ENCODE results near the gene MRPL10. TPM values are rescaled to one million over a fixed set of nuclear protein-coding genes. Genes with fewer than 3 reads are reported as not detected.
"Not testable (repeated sequence)": the region's sequence is repeated elsewhere in the genome, so short reads cannot be mapped to it uniquely, and the experiment has no call there.

MRPL10 gene
- polyA plus RNA-seq, 4 donors = 36.6 to 56.8 (median 50.0) TPM

DNA sequence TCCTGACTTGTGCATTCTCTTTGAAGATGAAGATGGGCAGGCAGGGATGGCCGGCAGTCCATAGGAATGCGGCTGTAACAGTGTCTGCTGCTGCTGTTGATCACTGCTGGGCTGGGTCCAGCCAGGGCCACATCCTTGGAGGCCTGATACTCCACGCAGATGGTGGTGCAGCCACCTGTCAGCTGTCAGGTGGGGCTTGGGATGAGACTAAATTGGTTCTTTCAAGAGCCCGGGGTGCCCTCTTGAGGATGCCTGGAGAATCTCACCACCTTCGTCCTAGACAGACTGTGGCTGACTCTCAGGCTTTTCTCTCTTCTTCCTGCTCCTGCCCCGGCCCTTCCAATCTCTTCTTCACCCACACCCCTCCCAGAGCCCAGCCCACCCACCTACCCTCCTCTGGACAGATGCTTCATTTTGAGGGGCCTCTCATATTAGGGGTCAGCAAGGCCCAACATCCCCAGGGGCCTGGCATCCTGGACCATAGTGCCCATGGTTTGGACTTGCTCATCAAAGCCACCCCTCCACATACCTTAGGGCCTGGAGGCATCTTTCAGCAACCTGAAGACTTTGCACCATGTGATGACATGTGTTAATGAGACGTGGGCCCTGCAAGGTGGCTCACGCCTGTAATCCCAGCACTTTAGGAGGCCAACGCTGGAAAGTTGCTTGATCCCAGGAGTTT, 28.9 kb downstream of the MRPL10 start:
- DNase-seq (ENCODE audit: low read depth in 4 of 4, low spot score in 3 of 4) = no peak

DNA sequence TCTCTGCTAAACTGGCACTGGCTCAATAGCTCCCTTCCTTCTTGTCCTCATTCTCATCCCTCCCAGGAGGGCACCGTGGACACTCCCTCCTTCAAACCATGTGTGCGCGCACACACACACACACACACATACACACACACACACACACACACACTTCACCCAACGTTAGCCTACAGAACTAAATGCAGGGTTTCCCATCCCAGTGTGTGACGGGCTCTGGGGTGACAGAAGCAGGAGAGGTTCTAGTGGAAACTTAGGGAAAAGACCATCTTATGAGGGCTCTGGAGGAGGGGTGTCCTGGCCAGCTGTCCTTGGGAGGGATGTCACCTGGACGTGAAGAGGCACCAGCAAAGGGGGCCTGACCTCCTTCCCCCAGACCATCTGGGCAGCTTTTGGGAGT, 29.4 kb downstream of the MRPL10 start:
- DNase-seq (ENCODE audit: low read depth in 4 of 4, low spot score in 3 of 4) = no peak

DNA sequence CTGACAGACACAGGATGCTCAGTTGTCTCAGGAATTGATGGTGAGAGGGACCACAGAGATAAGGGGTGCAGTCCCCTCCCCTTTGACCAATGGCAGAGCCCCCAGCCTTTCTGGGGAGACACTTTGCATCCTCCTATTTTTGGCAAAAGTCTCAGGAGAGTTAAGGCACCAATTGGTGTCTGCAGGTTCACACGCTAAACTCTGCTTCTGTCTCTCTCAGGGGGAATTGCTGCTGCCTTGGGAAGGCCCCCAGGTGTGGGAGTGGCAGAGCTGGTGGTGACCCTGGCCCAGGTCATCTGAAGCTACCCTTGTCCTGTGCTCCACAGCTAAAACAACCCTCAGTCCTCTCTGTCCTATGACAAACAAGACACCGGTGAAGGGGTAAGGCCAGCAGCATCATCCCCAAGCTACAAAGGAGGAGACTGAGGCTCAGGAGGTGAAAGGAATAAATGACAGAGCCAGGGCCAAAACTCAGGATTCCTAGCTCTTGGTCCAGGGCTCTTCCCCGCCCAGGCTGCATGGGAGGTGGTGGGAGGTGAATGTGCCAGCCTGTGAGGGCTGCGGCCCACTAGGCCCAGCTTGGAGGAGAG, 30.1 kb downstream of the MRPL10 start:
- no peak for DNase-seq (ENCODE audit: low read depth in 4 of 4, low spot score in 3 of 4)

DNA sequence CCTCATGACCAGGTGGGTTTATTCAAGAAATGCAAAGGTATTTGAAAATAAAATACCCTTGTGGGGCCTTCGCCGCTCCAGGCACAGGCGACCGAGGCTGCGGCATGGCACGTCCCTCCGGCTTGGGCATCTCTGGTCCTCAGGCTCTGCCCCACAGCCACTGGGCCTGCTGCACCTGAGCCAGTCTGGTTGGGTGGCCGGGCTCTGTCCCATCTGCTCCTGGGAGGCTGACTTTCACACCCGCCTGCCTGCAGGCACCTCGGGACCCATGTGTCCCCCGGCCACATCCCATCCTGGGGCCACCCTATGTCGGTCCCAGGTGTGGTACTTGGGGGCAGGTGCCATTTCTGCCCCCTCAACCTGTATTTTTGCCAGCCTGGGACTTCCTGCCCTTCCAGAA, 30.7 kb downstream of the MRPL10 start:
- no peak for DNase-seq (ENCODE audit: low read depth in 4 of 4, low spot score in 3 of 4)

DNA sequence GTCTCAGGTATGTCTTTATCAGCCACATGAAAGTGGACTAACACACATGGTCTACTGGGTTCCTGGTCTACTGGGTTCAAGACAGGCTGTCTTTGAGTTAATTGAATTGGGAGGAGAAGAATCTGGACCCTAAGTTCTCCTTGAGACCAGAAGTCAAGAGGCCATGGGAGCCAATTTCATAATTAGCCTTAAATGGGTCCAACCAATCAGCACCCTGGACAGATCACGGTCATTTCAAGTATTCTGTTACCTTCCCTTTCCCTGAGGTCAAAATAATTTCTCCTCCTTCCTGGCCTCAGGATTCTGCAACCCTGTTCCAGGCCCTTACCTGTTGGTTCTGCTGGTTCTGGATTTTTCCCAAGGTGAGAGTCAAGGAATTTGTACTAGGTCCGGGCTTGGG, 33.5 kb downstream of the MRPL10 start:
- DNase-seq (ENCODE audit: low read depth in 4 of 4, low spot score in 3 of 4) = no peak

GRCh38 chr17:47792979-47793378, 38.4 kb downstream of the MRPL10 start:
- DNase-seq (ENCODE audit: low read depth in 4 of 4, low spot score in 3 of 4) = no peak

GRCh38 chr17:47792457-47792856, 38.9 kb downstream of the MRPL10 start:
- no peak for DNase-seq (ENCODE audit: low read depth in 4 of 4, low spot score in 3 of 4)

GRCh38 chr17:47791025-47791424, 40.3 kb downstream of the MRPL10 start:
- DNase-seq (ENCODE audit: low read depth in 4 of 4, low spot score in 3 of 4) = no peak

DNA sequence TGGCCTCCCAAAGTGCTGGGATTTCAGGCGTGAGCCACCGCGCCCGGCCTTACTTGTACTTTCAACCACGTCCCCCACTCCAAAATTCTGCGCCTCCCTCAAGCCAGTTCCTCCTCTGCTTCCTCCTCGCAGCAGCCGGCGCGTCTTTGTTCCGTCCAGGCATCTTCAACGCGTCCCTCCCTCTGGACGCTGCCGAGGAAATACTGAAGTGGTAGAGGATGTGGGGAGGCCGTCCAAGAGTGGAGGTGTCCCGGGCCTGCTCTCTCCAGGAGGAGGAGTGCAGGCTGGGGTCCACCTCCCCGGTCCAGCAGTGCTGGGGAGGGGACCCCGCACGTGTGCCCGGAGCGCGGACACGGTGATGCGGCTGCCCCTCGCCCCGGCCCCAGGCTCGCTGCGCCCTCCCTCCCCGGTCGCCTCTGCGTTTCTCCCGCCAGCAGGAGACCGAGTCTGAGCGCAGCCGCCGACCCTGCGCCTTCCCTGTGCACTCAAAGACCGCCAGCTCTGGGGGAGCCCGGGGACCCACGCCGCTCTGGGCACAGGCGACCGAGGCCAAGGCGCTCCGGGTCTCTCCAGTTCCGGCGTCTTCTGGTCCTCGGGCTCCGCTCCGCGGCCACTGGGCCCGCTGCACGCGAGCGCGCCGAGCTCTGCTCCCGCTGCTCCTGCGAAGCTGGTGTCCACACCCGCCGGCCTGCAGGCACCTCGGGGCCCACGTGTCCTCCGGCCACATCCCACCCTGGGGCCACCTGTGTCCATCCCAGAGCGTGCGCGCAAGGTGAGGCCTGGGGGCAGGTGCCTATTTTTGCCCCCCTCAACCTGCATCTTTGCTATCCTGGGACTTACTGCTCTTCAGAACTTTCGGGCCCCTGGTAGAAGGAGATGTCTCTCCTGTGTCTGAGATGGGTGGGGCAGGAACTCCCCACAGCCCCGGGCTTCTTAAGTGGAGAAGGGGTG, 41.5 kb downstream of the MRPL10 start:
- peak in 1 of 4 donors; percentile 19 for DNase-seq (ENCODE audit: low read depth in 4 of 4, low spot score in 3 of 4)

DNA sequence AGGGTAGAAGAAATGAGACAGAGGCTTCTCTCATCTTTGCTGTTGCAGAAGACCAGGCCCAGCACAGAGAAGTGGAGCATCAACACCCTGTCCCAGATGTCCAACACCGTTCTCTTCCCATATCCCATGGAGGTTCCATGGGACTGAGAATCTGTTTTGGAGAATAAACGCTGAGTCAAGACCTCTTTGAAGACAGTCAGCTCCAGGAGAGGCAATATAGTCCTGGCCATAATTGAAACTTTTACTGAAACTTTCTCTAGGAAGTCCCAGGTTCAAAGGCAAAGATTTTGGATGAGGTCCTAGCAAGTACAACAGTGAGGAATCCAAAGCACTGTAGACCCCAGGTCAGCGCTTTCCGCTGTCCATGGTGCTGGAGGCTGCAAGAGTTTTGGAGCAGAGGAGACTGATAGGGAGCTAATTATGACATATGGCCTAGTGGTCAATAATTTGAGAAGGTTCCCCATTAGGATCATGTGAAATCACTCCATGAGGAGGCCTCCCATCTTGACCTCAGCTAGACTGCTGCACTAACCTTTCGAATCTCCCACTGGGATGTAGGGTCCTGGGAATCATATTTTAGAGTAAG, 45.7 kb downstream of the MRPL10 start:
- DNase-seq (ENCODE audit: low read depth in 4 of 4, low spot score in 3 of 4) = peak in 2 of 4 donors; percentile 30 to 36

- no peak for DNase-seq (ENCODE audit: low read depth in 4 of 4, low spot score in 3 of 4)
Observed at GRCh38 chr17:47781397-47781796, 49.9 kb downstream of the MRPL10 start.

DNA sequence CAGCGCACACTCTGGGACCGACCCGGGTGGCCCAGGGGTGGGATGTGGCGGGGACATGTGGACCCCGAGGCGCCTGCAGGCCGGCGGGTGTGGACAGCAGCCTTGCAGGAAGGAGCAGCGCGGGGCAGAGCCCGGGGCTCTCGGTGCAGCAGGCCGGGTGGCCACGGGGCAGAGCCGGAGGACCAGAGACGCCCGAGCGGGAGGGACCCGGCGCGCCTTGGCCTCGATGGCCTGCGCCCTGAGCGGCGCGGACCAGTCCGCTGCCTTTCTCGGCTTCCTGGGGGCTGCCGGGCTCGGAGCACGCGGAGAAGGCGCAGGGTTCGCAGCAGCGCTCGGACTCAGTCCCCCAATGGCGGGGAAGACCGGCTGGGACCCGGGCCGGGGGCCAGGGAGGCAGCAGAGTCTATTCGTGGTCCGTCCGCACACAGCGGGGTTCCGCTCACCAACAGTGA, 53.1 kb downstream of the MRPL10 start:
- DNase-seq (ENCODE audit: low read depth in 4 of 4, low spot score in 3 of 4) = no peak

GRCh38 chr17:47776330-47777197, 54.8 kb downstream of the MRPL10 start:
- DNase-seq (ENCODE audit: low read depth in 4 of 4, low spot score in 3 of 4) = no peak

DNA sequence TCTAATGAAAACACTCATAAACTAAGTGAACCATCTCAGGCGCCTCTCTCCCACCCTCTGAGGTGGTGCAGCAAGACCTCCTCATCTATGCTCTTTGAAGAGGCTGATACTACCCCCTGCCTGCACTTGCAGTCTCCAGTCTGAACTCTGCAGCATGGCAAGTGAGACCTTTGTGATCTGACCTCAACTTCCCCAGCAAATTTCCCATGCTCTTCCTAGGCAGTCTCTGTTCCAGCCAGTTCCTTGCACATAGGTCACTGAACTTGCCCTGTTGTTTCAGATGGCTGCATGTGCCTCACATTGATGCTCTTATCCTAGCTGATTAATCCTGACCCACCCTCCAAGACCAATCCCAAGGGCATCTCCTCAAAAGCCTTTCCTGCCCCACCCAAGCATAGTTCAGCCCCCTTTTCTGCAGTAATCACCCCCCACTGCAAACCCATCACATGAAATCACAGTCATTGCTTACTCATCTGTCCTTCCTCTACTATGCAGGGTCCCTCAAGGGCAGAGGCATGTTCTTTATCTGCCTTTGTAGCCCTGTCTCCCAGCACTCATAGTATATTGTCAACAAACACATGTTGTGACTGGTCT, 56.3 kb downstream of the MRPL10 start:
- no peak for DNase-seq (ENCODE audit: low read depth in 4 of 4, low spot score in 3 of 4)

DNA sequence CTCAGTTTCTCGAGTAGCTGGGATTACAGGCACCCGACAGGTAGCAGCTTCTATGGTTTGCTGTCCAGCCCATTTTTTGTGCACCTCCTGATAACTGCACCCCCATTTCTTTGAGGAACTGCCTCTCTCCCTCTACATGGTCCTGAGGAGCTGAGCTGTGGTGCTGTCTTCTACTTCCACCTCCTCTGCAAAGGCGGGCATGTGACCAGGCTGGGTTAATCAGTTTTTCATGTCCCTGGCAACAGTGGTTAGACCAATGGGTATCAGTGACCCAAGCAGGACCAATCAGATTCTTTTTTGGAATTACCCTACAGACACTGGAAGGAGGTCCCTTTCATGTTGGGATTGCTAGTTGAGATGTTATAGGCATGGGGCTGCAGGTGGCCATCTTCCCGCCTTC, 57.0 kb downstream of the MRPL10 start:
- DNase-seq (ENCODE audit: low read depth in 4 of 4, low spot score in 3 of 4) = no peak

- not testable (repeated sequence) for DNase-seq (ENCODE audit: low read depth in 4 of 4, low spot score in 3 of 4)
Observed at GRCh38 chr17:47773649-47774048, 57.7 kb downstream of the MRPL10 start.
